Breast epithelium (tissue), 3 donors: Measurements from ENCODE around the gene AKR7A2.

ENCODE experiments used
- CTCF ChIP-seq, 3 donors: fragments of 450-650 bp; IDR thresholded peaks; one replicate each; pipeline ENCODE4 v1.5.1; 2016 to 2017; ENCODE audit warnings: antibody characterized with exemption in 3 of 3, mild to moderate bottlenecking in 3 of 3, moderate library complexity in 3 of 3
- POLR2A ChIP-seq: fragments of 450-650 bp; IDR thresholded peaks from one replicate; pipeline ENCODE4 v1.6.1; 2016; ENCODE audit warnings: antibody characterized with exemption, mild to moderate bottlenecking, moderate library complexity
- POLR2AphosphoS5 ChIP-seq, 3 donors: sonication (generic); formaldehyde crosslinking; IDR thresholded peaks; one replicate each; pipeline ENCODE4 v1.6.1; 2017; ENCODE audit warnings: antibody characterized with exemption in 3 of 3

GRCh38 chr1:19262047-19262446 lies 49.9 kb downstream of the AKR7A2 start:
- no peak for TF ChIP-seq CTCF (IDR thresholded peaks at IDR 0.05)
- TF ChIP-seq POLR2A, result no peak
- TF ChIP-seq POLR2AphosphoS5 (IDR thresholded peaks at IDR 0.05), result no peak
